Astrocyte of the spinal cord (primary cell): Measurements from ENCODE around the gene GABRG3.

ENCODE experiments used
- DNase-seq: peaks from one replicate; pipeline ENCODE4 v3.0.0; 2011; ENCODE audit warnings: low read depth, low spot score
- H3K4me3 ChIP-seq: 2 replicates; pipeline ENCODE4 v1.5.1; 2011; ENCODE audit warnings: low read depth, mild to moderate bottlenecking, low read length, moderate library complexity
- CTCF ChIP-seq: IDR thresholded peaks from 2 replicates; pipeline ENCODE4 v1.5.1; 2012; ENCODE audit warnings: low read depth, mild to moderate bottlenecking, low read length, inconsistent platforms
- in situ Hi-C: cut with HindIII; loops from 2 replicates; pipeline ENCODE4 v1.10.0; 2017; ENCODE audit warnings: low sequenced_read_pairs

The GABRG3 gene

GRCh38 chr15:27125185-27125584 is 154.2 kb downstream of the GABRG3 start:
- in situ Hi-C loops: no loop called here
- no peak overlapping the region for H3K4me3 ChIP-seq
- TF ChIP-seq CTCF: no peak
- DNase-seq: no peak

GRCh38 chr15:27126449-27126848 is 155.5 kb downstream of the GABRG3 start:
- in situ Hi-C loops: no loop called here
- TF ChIP-seq CTCF: no peak
- DNase-seq: no peak
- H3K4me3 ChIP-seq: no peak overlapping the region

- no peak for DNase-seq
- no peak overlapping the region for H3K4me3 ChIP-seq
- no peak for TF ChIP-seq CTCF
- in situ Hi-C loops: no loop called here
Observed at GRCh38 chr15:27127815-27128570, 157.0 kb downstream of the GABRG3 start.

GRCh38 chr15:27133249-27133648 is 162.3 kb downstream of the GABRG3 start:
- TF ChIP-seq CTCF: no peak
- in situ Hi-C loops: no loop called here
- no peak for DNase-seq
- no peak overlapping the region for H3K4me3 ChIP-seq

- DNase-seq: no peak
- in situ Hi-C loops: no loop called here
- TF ChIP-seq CTCF: no peak
- H3K4me3 ChIP-seq: no peak overlapping the region
Observed at GRCh38 chr15:27134481-27134880, 163.5 kb downstream of the GABRG3 start.

DNA sequence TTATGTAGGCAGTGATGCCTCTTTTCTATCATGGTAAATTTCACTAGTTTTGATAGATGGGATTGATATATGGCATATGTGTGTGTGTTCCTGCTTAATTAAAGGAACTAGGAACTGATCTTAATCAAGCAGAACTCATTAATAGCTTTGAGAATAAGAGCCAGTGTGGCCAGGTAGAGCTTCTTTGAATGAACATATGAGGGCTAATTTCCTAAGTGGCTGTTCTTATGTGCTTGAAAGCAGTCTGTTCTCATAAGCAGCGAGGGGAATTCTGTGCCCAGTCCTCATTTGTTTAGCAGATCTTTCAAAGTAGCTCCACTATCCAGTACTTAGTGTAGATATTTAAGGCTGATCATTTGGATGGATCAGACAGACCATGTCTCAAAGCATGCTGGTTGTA is 164.2 kb downstream of the GABRG3 start:
- no peak for TF ChIP-seq CTCF
- DNase-seq: no peak
- no peak overlapping the region for H3K4me3 ChIP-seq
- in situ Hi-C loops: no loop called here

DNA sequence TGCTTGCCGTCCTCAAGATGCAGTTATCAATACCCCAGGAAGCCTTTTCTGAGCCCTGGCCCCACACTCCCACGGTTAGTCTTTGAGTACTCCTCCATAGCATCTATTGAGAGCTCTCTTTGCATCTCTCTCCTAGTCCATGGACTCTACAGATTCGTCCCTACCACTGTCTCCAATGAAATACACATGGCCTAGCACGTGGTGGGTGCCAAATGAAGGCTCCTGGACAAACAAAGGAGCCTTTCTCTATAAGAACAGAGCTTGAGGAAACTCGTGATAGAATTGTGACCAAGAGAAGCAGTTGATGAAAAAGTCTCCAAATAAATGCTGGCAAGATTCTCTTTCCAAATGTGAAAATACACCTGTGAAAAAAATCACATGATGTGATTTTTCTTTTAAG is 166.1 kb downstream of the GABRG3 start:
- TF ChIP-seq CTCF: no peak
- in situ Hi-C loops: no loop called here
- no peak for DNase-seq
- H3K4me3 ChIP-seq: no peak overlapping the region
